GM12878 (cell line): ENCODE measurements around the gene SLC4A9. TPM values are rescaled to one million over a fixed set of nuclear protein-coding genes. Genes with fewer than 3 reads are reported as not detected.

Experiments
- ATAC-seq: fragments of 200-7000 bp; cut with Tn5 transposase; 3 replicates; pipeline ENCODE4 v1.9.1; 2020; ENCODE audit warnings: mild to moderate bottlenecking, moderate library complexity
- BruUV-seq: library from RNA; stranded (reverse); fragments of 400-500 nt; replicated peaks from 2 replicates; lab custom pipeline; 2021; lab: Mats Ljungman, UMichigan
- CTCF ChIA-PET: fragments of 300-600 bp; sonication (Branson Sonifier 250); formaldehyde crosslinking; extraction: SDS; loops from one replicate; lab custom pipeline; 2021; ENCODE audit warnings: inconsistent platforms; lab: Yijun Ruan, JAX
- POLR2A ChIA-PET: fragments of 350-600 bp; formaldehyde crosslinking; extraction: SDS; loops from one replicate; lab custom pipeline; 2021; ENCODE audit warnings: inconsistent platforms; lab: Charles Lee
- RAD21 ChIA-PET: fragments of 300-600 bp; sonication (Branson Sonifier 250); formaldehyde crosslinking; loops from one replicate; lab custom pipeline; 2023; ENCODE audit warnings: antibody characterized with exemption; ENCODE audit not compliant: unreplicated experiment; lab: Charles Lee
- SMC1A ChIA-PET: fragments of 300-600 bp; sonication (Branson Sonifier 250); formaldehyde crosslinking; loops from one replicate; lab custom pipeline; 2023; ENCODE audit not compliant: unreplicated experiment, uncharacterized antibody; lab: Charles Lee
- DNase-seq: peaks from one replicate; pipeline ENCODE4 v3.0.0-alpha.2; 2011; ENCODE audit warnings: low read depth, low spot score
- FAIRE-seq: peaks from 3 replicates; lab custom pipeline; 2011; peaks lifted over from hg19 to GRCh38; lab: Jason Lieb, UNC
- H2AFZ ChIP-seq: 2 replicates; pipeline ENCODE4 v1.6.0; 2011; ENCODE audit warnings: low read depth, low read length, control low read depth; ENCODE audit not compliant: control insufficient read depth
- H3K27ac ChIP-seq: 2 replicates; pipeline ENCODE4 v1.5.1; 2011; ENCODE audit warnings: control low read depth; ENCODE audit not compliant: control insufficient read depth, insufficient read depth
- H3K27me3 ChIP-seq, 2 experiments: replicated peaks in 1 of 2; 2 replicates each; pipeline versions ENCODE4 v1.6.0 to v1.6.1; 2011; ENCODE audit warnings: low read length in 1 of 2; ENCODE audit not compliant: control insufficient read depth in 2 of 2, insufficient read depth in 2 of 2
- H3K36me3 ChIP-seq, 2 experiments: 2 replicates each; pipeline ENCODE4 v1.5.1; 2011; ENCODE audit warnings: low read length in 1 of 2; ENCODE audit not compliant: control insufficient read depth in 2 of 2, insufficient read depth in 2 of 2
- H3K4me1 ChIP-seq: 2 replicates; pipeline ENCODE4 v1.6.1; 2011; ENCODE audit warnings: mild to moderate bottlenecking, low read length, moderate library complexity, mixed read lengths; ENCODE audit not compliant: control insufficient read depth, insufficient read depth
- H3K4me2 ChIP-seq: 2 replicates; pipeline ENCODE4 v1.6.0; 2011; ENCODE audit warnings: control low read depth; ENCODE audit not compliant: control insufficient read depth, insufficient read depth
- H3K4me3 ChIP-seq: fragments of 200-600 bp; sonication (generic); 2 replicates; pipeline ENCODE4 v1.5.1; 2016
- H3K79me2 ChIP-seq: 2 replicates; pipeline ENCODE4 v1.6.0; 2011; ENCODE audit warnings: low read length; ENCODE audit not compliant: control insufficient read depth, insufficient read depth
- H3K9ac ChIP-seq: 2 replicates; pipeline ENCODE4 v1.8.0; 2011; ENCODE audit warnings: low read length, control low read depth, mixed read lengths; ENCODE audit not compliant: control insufficient read depth, insufficient read depth
- H3K9me3 ChIP-seq: replicated peaks from 3 replicates; pipeline ENCODE4 v1.5.1; 2011; ENCODE audit warnings: mild to moderate bottlenecking, low read length; ENCODE audit not compliant: control insufficient read depth, insufficient read depth
- H4K20me1 ChIP-seq: 2 replicates; pipeline ENCODE4 v1.6.0; 2011; ENCODE audit not compliant: control insufficient read depth, insufficient read depth
- BRCA1 ChIP-seq: IDR thresholded peaks from 2 replicates; pipeline ENCODE4 v1.6.1; 2011; ENCODE audit warnings: low read depth, low read length, improper control_type of control experiment
- KAT2A ChIP-seq: conservative IDR thresholded peaks from 2 replicates; pipeline ENCODE4 v1.6.1; 2011; ENCODE audit warnings: low read depth, low read length; ENCODE audit not compliant: control insufficient read depth
- NFYB ChIP-seq: IDR thresholded peaks from 2 replicates; pipeline ENCODE4 v1.6.1; 2011; ENCODE audit warnings: low read depth, mild to moderate bottlenecking, low read length, improper control_type of control experiment, moderate library complexity; ENCODE audit not compliant: insufficient read depth
- ZNF592 ChIP-seq: fragments of 450-650 bp; IDR thresholded peaks from 2 replicates; pipeline ENCODE4 v1.6.1; 2017; ENCODE audit warnings: mild to moderate bottlenecking, moderate library complexity
- WGBS: methylation state at CpG from one replicate; pipeline ENCODE4 v1.1.6; 2016; ENCODE audit warnings: low lambda C conversion rate; ENCODE audit not compliant: insufficient replicate concordance, insufficient coverage; ENCODE audit errors: missing lambda C conversion rate; 5-methylcytosine and 5-hydroxymethylcytosine counted together
- in situ Hi-C: fragments of 300-500 bp; cut with MboI; formaldehyde crosslinking; loops from 9 replicates; pipeline ENCODE4 v1.14.3; 2018; ENCODE audit warnings: mixed read lengths
- intact Hi-C: fragments of 100-400 bp; cut with micrococcal nuclease; formaldehyde crosslinking; loops from one replicate; pipeline ENCODE4 v1.14.2; 2022; ENCODE audit not compliant: unreplicated experiment
- polyA plus RNA-seq, 11 experiments: library from polyadenylated mRNA; depleted of rRNA in 4 of 11; unstranded in 6 of 11; stranded (reverse) in 5 of 11; fragments of >200 nt; fragmentation: Nextera tagmentation in 4 of 11; fragmentation: Illumina TruSeq in 1 of 11; extraction: Ambion mirVana in 4 of 11; extraction: Trizol in 1 of 11; gene quantifications; 1 replicate in 1 of 11; 2 replicates in 10 of 11; pipeline versions ENCODE4 v1.2.1 to v1.2.3, GENCODE V29; 2011 to 2016; ENCODE audit warnings: inconsistent platforms in 2 of 11, missing spikeins in 2 of 11, low read depth in 1 of 11
- total RNA-seq, 4 experiments: library from RNA; depleted of rRNA in 3 of 4; stranded (reverse); fragments of >200 nt in 3 of 4; fragmentation: Illumina TruSeq in 1 of 4; extraction: Trizol in 1 of 4; gene quantifications; 2 replicates each; pipeline versions ENCODE4 v1.2.1 to v1.2.3, GENCODE V29; 2013 to 2021
- TF ChIP-seq, protein P1 (sequence below): fragments of 450-650 bp; IDR thresholded peaks from 2 replicates; pipeline ENCODE4 v1.6.1; 2017; ENCODE audit warnings: low read depth, mild to moderate bottlenecking, moderate library complexity

Gene SLC4A9
- total and polyA plus RNA-seq, 10 of the 15 experiments (the other 5 are each of a cell fraction or from before 2014, with no cell fraction given), result 0.03 to 0.05 (median 0.05) TPM; not detected in 7

GRCh38 chr5:140329739-140330481 lies 30.1 kb upstream of the SLC4A9 start:
- no peak overlapping the region for H3K4me2 ChIP-seq
- intact Hi-C loops, result no loop called here
- DNase-seq (no peak), ATAC-seq (no peak), FAIRE-seq (no peak)
- H3K4me3 ChIP-seq, result no peak overlapping the region
- no peaks in the 10 kb centered on the region for H4K20me1 ChIP-seq
- no TSS peak for BruUV-seq
- in situ Hi-C loops, result no loop called here
- H3K9ac ChIP-seq, result no peak overlapping the region
- no peaks in the 10 kb centered on the region for H3K79me2 ChIP-seq
- H3K36me3 ChIP-seq, result no peaks in the 10 kb centered on the region; a peak in 2 of 4 replicates
- POLR2A ChIA-PET, result interaction anchor here (0.5 to 0.6 kb wide), 3 partner anchors 51 to 392 kb away, joined by 3 to 4 read pairs (median 4); no protein-coding TSS in a partner anchor
- RAD21 ChIA-PET, result interaction anchor here (1.1 to 1.5 kb wide), 4 partner anchors 11 to 25 kb away, joined by 3 read pairs; no protein-coding TSS in a partner anchor
- H2AFZ ChIP-seq, result no peak overlapping the region
- no peaks in the 10 kb centered on the region for H3K4me1 ChIP-seq
- SMC1A ChIA-PET, result interaction anchor here (2.8 to 4.1 kb wide), 3 partner anchors 16 to 85 kb away, joined by 15 to 22 read pairs (median 16); partner anchors contain the start of gene HBEGF
- TF ChIP-seq BRCA1, result no peak
- TF ChIP-seq, protein P1, sequence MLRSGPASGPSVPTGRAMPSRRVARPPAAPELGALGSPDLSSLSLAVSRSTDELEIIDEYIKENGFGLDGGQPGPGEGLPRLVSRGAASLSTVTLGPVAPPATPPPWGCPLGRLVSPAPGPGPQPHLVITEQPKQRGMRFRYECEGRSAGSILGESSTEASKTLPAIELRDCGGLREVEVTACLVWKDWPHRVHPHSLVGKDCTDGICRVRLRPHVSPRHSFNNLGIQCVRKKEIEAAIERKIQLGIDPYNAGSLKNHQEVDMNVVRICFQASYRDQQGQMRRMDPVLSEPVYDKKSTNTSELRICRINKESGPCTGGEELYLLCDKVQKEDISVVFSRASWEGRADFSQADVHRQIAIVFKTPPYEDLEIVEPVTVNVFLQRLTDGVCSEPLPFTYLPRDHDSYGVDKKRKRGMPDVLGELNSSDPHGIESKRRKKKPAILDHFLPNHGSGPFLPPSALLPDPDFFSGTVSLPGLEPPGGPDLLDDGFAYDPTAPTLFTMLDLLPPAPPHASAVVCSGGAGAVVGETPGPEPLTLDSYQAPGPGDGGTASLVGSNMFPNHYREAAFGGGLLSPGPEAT, result no peak
- CTCF ChIA-PET, result interaction anchor here (0.7 to 1.8 kb wide), 6 partner anchors 8 to 86 kb away, joined by 3 to 7 read pairs (median 4); partner anchors contain the start of gene HBEGF
- no peak overlapping the region for H3K27ac ChIP-seq
- no peaks in the 10 kb centered on the region for H3K9me3 ChIP-seq
- WGBS, result 62% methylated on average over 5 of the region's 5 CpGs
- no peaks in the 10 kb centered on the region for H3K27me3 ChIP-seq

GRCh38 chr5:140331638-140332037 lies 28.4 kb upstream of the SLC4A9 start:
- Histone ChIP-seq H3K27me3 (no peaks in the 10 kb centered on the region), H3K9me3 (no peaks in the 10 kb centered on the region), H3K4me1 (no peaks in the 10 kb centered on the region), H3K9ac (no peak overlapping the region), H3K4me2 (no peak overlapping the region), H2AFZ (no peak overlapping the region), H3K79me2 (no peaks in the 10 kb centered on the region), H3K27ac (no peak overlapping the region), H4K20me1 (no peaks in the 10 kb centered on the region), H3K36me3 (no peaks in the 10 kb centered on the region; a peak in 2 of 4 replicates), H3K4me3 (no peak overlapping the region)
- ATAC-seq (no peak), DNase-seq (no peak), FAIRE-seq (no peak)
- ChIA-PET POLR2A (no interaction called here), CTCF (no interaction called here), SMC1A (no interaction called here), RAD21 (no interaction called here)
- intact Hi-C loops (no loop called here), in situ Hi-C loops (no loop called here)
- 100% methylated on average over 1 of the region's 1 CpG for WGBS
- BruUV-seq, result no TSS peak
- TF ChIP-seq ZNF592, result no peak
- no peak for TF ChIP-seq BRCA1
- TF ChIP-seq NFYB, result no peak
- TF ChIP-seq KAT2A, result no peak
